NCI-H2196 (cell line): ENCODE measurements around the gene SCYGR1.
"Not testable (repeated sequence)": the region's sequence is repeated elsewhere in the genome, so short reads cannot be mapped to it uniquely, and the experiment has no call there.

ENCODE experiments used
- DNase-seq: peaks from one replicate; lab custom pipeline; 2025; ENCODE audit not compliant: unreplicated experiment; lab: John Stamatoyannopoulos, UW

The SCYGR1 gene

DNA sequence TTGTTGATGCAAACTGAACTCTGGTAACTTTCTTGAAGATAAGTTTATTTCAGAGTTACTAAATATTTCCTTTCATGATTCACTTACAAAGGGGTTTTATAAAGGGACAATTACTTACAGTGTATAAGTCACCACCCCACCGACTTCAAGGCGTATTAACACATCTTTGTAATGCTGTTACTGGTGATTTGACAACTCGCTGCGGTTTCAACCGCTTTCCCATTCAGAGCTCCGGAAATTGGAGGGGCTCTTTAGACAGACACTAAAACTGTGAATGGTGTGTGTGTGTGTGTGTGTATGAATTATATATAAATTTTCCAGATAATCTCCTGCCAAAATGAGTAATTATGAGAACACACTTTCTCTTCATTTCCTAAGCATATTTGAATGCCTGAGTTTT lies 13.6 kb downstream of the SCYGR1 start:
- no peak for DNase-seq

DNA sequence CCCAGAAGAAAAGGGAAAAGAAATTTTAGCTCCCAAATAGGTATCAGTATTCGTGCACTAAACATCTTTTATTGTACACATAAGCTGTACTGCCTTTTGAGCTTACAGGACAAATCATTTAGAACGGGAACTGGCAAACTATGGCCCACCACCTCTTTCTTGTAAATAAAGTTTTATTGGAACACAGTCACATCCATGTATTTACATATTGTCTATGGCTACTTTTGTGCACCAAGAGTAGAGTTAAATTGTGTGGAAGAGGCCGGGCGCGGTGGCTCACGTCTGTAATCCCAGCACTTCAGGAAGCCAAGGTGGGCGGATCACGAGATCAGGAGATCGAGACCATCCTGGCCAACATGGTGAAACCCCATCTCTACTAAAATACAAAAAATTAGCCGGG lies 14.4 kb downstream of the SCYGR1 start:
- DNase-seq, result no peak

DNA sequence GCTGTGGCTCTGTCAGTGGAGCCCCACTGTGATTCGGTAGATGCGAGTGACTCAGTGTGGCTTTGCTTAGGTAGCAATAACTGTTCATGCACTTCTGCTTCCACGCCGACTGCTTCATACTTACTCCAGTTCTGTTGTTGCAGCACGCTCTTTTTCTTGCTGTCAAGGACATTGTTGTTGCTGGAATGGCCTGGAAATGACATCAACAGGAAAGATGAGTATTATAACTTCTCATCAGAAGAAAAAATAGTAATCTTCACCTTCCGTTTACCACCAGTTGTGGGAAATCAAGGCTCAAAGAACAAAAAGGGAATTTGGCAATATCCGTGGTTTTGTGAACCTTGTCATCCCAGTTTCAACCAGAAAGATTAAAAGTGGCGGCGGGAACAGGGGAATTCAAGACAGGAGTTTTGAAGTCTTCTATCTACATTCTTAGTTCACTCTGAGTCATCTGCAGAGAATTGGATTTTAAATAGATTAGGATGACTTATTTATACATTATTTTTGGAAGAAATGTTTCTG lies 16.9 kb downstream of the SCYGR1 start:
- no peak for DNase-seq

DNA sequence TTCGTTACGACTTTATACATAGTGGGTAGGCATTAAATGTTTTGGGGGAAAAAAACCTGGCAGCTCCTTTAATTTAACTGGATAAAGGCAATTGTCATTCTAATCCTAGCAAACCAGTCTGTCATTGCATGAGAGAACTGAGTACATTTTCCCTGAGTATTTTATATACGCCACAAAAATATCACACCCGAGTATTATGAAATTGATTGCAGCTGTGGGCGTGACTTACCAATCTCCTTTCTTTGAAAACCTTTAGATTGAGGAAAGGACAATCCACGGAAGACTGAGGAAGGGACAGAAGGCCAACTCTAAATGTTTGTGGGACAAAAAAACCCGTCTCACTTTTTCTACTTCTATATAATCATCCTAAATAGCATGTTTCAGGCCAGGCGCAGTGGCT lies 17.7 kb downstream of the SCYGR1 start:
- no peak for DNase-seq

DNA sequence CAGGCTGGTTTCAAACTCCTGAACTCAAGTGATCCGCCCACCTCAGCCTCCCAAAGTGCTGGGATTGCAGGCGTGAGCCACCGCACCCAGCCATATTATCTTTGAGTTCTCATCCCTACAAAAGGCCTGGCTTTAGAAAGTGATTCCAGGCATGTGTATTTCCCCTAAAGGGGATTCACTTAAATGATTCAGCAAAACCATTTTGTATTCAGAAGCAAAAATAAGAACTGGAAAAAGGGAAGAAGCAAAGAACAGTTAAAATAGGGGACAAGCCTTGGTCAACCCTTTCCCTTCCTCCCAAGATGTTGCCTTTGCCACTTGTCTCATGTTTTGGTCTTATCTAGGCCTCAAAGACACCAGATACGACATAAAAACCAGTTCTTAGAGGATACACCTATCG lies 19.2 kb downstream of the SCYGR1 start:
- DNase-seq, result no peak

DNA sequence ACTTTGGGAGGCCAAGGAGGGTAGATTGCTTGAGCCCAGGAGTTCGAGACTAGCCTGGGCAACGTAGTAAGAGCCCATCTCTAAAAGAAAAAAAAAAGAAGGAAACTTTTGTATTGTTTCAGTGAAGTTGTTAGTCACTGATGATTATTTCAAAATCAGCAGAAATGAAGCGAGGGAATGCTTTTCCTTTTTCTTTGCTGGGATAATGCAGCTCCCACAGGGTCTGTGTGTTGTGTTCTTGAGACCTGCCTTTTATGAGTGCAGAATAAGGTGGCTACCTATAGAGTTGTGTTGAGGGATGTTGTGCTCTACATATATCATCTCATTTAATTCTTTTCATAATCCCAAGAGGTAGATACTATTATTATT lies 20.3 kb downstream of the SCYGR1 start:
- DNase-seq, result no peak

DNA sequence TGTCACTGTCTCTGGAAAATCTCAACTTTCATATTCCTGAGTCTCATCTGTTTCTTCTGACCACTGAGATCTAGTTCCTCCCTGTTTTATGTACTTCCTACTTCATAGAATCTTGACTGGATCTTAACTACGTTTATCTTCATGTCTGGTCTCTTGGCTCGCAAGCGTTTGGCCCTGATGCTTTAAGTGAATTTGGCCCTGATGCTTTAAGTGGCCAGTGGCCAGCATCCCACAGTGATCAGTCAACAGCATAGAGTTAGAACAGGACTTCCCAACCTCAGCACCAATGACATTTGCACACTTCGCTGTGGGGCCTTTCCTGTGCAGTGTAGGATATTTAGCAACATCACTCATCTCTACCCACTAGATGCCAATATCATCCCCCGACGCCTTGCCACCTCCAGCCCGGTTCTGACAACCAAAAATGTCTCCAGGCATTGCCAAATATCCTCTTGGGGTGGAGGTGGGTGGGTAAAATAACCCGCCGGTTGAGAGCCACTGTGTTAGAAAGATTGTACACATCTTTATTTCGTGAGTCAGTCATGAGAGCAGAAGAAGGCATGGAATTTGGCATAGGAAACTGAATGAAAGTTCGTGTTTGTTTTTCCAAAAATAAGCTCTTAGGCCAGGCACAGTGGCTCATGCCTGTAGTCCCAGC lies 20.9 kb downstream of the SCYGR1 start:
- DNase-seq, result no peak

DNA sequence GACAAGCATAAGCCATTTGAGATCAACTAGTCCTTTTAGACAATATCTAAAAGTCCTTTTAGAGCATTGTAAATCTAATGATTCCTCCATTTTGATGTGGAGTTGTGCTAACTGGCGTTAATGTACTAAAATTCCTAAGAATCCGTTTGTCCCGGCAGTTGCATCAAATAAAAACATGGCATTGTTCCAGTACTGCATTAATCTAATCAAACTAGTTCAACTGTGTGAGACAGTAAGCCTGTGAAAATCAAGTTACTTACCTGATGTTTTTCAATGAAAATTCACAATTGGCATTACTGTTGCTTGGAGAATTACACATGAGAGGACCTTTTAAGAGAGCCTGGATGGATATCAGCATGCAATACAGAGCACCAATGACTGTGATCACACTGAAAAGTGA lies 21.9 kb downstream of the SCYGR1 start:
- DNase-seq, result no peak

DNA sequence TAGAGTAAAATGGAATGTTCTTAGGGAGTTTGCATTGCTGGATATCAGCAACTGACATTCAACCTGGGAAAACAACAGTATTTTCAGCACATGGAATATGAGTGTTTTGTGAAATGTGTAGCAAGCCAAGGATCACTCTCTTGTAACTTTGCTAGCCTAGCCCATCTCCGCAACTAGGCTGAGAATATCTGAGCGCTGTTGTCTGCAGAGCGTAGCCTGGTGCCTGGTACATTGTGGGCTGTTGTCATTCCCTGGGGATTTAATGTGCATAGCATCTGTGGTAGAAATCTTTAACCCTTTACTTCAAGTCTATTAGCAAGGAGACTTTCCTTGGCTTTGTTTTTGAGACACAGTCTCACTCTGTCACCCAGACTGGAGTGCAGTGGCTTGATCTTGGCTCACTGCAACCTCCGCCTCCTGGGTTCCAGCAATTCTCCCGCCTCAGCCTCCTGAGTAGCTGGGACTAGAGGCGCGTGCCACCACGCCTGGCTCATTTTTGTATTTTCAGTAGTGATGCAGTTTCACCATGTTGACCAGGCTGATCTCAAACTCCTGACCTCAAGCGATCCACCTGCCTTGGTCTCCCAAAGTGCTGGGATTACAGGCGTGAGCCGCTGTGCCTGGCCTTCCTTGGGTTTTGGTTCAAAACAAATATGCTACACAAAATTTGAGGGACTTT lies 23.0 kb downstream of the SCYGR1 start:
- DNase-seq, result not testable (repeated sequence)

DNA sequence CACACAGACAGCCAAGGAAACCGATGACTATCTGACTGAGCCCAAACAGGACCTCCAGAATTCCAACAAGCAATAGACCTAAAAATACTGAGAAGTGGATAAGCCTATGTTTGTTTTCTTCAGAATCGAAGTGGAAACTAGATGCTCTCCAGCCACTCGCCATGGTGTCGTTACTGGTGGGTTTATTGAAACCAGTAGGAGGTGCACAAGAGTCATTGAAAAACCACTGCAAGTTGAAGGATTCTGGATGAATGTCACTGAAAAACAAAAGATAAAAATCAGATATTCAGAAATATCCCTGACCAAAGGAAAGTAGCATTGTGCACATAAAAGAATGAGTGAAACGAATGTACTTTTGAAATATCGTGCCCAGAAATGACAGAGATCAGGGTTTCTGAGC lies 24.0 kb downstream of the SCYGR1 start:
- no peak for DNase-seq

DNA sequence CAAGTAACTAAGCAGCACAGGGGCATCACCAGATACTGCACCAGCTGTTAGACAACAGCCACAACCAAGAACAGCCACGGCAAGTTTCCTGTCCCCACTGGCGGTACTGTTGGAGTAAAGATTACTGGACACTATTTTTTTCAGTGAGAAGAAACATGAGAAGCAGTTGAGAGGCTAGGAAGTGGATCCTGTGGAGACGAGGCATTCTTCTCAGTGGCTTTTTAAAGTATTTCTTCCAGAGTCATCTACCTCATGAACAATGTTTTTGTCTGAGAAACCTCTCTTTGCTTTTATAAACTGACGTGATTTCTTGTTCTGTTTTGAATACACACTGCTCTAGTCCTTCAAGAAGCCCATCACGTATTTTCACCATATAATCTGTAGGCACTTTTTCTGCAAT lies 27.4 kb downstream of the SCYGR1 start:
- no peak for DNase-seq

DNA sequence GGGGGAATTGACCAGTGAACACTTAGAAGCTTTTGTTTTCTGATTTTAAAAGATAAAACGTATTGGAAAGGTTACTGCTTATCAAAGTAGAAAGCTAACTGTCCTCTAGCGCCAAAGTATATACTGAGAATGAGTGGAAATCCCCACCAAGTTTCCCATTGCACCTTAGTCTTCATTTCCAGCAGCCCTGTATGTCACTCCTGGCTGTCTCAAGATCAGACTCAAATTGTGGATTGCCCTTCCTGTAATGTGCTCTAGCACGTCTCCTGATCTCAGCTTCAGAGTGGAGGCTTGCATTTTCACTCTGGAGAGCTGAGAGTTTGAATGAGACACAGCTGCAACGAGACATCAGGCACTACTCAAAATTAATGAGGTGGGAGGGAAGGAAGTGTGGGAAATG lies 36.1 kb downstream of the SCYGR1 start:
- DNase-seq, result no peak

DNA sequence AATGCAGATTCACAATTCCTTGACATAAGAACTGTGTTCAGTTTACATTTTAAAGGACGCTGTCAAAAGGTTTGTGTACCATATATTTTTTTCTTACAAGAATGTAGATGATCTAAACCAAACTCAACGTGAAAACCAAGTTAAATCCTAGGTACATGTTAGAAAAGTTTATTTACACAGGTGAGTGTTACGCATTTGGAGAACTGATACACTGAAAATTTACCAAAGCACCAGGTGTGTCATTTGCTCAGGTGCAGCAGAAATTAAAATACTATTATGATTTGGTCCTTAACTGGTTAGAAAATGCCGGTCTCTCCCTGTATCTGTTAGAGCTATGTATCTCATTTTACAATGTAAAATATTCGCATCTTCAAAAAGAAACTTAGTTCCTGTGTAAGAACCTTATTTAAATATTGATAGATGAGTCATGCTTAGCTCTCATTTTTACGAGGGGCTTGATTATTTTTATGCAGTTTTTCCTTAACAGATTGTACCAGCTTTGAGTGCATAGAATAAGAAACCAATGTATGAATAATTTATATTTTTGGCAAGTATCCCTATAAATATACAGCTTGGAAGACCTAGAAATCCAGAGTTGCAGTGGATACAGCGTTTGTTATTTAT lies 37.6 kb downstream of the SCYGR1 start:
- no peak for DNase-seq

DNA sequence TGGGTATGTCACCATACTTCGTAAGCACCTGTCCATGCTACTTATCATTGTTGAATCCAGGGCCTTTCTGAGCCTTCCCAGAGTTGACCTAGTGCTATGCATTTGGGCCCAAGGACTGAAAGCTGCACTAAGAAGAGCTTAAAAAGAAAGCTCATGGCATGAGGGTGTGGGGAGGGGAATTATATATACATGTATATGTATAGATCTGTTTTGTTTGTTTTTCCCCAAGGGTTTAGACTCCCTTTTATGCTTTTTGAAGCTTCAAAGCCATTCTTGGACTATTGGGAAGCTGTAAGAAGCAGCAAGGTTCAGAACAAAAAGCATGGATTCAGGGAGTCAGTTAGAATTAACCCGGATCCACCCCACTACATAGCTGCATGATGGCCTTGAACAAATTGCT lies 39.4 kb downstream of the SCYGR1 start:
- DNase-seq, result no peak

DNA sequence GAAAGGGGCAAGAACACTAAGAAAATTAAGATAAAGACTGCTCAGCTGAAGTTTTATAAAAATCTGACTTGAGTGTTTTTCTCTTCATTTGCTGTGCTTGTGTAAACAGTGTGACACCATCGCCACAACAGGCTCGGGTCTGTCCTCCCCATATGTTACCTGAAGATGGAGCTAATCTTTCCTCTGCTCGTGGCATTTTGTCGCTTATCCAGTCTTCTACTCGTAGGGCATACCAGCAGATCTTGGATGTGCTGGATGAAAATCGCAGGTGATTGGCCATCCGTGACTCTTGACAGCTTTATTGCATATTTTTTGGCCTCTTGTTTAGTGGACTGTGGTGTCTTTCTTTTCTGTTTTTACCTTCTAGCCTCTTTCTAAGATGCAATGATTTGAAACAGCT lies 40.6 kb downstream of the SCYGR1 start:
- no peak for DNase-seq

DNA sequence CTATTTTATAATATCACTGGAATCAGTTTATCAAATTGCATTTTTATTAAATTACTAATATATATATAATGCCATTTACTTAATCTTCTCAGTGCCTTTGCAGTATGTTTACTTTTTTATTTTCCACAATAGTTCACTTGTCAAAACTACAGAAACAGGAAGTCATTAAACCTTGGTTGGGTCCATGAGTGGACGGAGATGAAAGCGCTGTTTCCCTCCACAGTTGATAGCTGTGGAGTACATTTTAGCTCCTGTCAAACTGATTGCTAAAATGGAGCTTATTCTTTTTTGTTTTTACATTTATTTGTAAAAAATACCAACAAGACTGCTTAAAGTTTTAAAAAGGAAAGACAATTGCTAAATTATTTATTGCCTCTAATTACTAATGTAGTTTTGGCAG lies 43.5 kb downstream of the SCYGR1 start:
- DNase-seq, result no peak

DNA sequence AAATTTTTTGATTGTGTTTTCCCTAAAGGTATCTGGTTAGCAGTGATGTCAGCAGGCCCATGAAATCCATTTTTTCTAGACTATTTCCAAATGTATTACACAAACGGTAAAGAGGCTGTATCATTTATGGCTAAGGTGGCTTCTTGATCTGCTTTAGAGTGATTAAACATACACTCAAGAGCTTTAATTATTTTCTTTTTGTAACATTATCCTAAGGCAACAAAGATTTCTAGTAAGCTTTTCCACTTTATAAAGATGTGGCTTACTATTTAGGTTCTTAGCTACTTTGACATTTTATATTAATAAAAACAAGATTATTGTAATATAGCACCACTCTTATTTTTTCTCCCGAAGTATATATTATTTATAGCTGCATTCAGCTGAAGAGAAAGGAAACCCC lies 46.2 kb downstream of the SCYGR1 start:
- DNase-seq, result no peak

DNA sequence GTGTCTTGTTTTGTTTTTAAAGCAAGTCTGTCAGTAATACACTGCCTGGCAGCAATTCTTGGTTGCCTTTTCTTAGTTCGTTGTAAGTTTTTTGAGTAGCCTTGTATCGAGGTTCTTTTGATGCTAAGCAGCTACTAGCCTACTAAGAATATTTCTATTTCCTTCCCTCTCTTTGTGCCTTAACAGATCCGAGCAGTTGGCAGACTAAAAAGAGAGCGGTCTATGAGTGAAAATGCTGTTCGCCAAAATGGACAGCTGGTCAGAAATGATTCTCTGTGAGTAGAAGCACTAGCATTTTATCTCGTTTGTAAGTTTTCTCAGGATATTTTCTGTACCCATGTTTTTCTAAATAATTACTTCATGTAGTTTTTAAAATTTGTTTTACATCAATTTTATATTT lies 47.6 kb downstream of the SCYGR1 start:
- no peak for DNase-seq

DNA sequence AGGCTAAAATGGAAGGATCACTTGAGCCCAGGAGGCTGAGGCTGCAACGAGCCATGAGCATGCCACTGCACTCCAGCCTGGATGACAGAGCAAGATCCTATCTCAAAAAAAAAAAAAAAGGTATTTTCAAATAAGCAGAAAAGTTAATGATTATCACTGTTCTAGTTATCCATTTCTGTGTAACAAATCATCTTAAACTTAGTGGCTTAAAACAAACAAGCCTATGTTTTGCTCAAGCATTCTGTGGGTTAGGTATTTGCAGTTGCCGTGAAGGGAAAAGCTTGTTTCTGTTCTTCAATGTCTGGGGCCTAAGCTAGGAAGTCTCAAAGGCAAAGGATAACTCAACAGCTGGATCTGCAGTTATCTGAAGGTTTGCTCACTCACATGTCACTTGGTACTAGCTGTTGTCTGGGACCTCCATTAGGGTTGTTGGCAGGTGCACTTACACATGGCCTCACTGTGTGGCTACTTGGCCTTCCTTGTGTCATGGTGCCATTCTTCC lies 48.6 kb downstream of the SCYGR1 start:
- no peak for DNase-seq
